Gastrocnemius medialis (tissue), 4 donors: ENCODE results near the gene NIPBL. TPM values are rescaled to one million over a fixed set of nuclear protein-coding genes. Genes with fewer than 3 reads are reported as not detected.

Source experiments
- ATAC-seq, 2 donors: fragments of 150-250 bp; one replicate each; pipeline ENCODE4 v1.9.1; 2016
- DNase-seq, 2 donors: peaks; one replicate each; pipeline ENCODE4 v3.0.0-alpha.2; 2019
- H3K27ac ChIP-seq, 4 donors: fragments of 200-600 bp; sonication (generic); 1 replicate in 1 of 4; 2 replicates in 3 of 4; pipeline ENCODE4 v1.5.1; 2016 to 2018; ENCODE audit warnings: mild to moderate bottlenecking in 2 of 4, moderate library complexity in 1 of 4
- H3K27me3 ChIP-seq, 3 donors: fragments of 200-600 bp; sonication (generic) in 2 of 3; 1 replicate in 1 of 3; 2 replicates in 2 of 3; pipeline versions ENCODE4 v1.5.1 to v1.6.0; 2016 to 2019; ENCODE audit warnings: mild to moderate bottlenecking in 1 of 3, moderate library complexity in 1 of 3
- H3K36me3 ChIP-seq, 2 donors: fragments of 200-600 bp; sonication (generic) in 1 of 2; one replicate each; pipeline ENCODE4 v1.5.1; 2017 to 2018
- H3K4me1 ChIP-seq, 2 donors: fragments of 200-600 bp; sonication (generic) in 1 of 2; one replicate each; pipeline ENCODE4 v1.5.1; 2016 to 2017; ENCODE audit warnings: mild to moderate bottlenecking in 2 of 2
- H3K4me3 ChIP-seq, 4 donors: fragments of 200-600 bp; sonication (generic) in 3 of 4; 1 replicate in 1 of 4; 2 replicates in 3 of 4; pipeline ENCODE4 v1.5.1; 2016 to 2019; ENCODE audit warnings: mild to moderate bottlenecking in 2 of 4
- H3K9me3 ChIP-seq, 3 donors: fragments of 200-600 bp; sonication (generic) in 2 of 3; 1 replicate in 1 of 3; 2 replicates in 2 of 3; pipeline ENCODE4 v1.5.1; 2016 to 2019
- POLR2A ChIP-seq, 2 donors: fragments of 450-650 bp; IDR thresholded peaks; one replicate each; pipeline ENCODE4 v1.6.1; 2017; ENCODE audit warnings: antibody characterized with exemption in 2 of 2, mild to moderate bottlenecking in 2 of 2, moderate library complexity in 2 of 2
- in situ Hi-C, 4 donors: fragments of 200-750 bp; cut with MboI; loops; one replicate each; pipeline versions ENCODE4 v1.15.0 to v1.8.0; 2017; ENCODE audit warnings: low sequenced_read_pairs in 4 of 4
- intact Hi-C: fragments of 100-400 bp; cut with DNase I; formaldehyde crosslinking; loops from one replicate; pipeline ENCODE4 v1.15.1; 2023; ENCODE audit warnings: low total_unique reads
- total RNA-seq, 4 donors: library from RNA; depleted of rRNA; stranded (reverse); fragments of >200 nt; gene quantifications; one replicate each; pipeline versions ENCODE4 v1.1.0 to v1.2.3, GENCODE V29; 2016
- TF ChIP-seq, protein P1 (sequence below), 5 experiments: fragments of 450-650 bp in 3 of 5; fragments of 200-600 bp in 2 of 5; sonication (generic) in 2 of 5; IDR thresholded peaks in 4 of 5; conservative IDR thresholded peaks in 1 of 5; 1 replicate in 4 of 5; 2 replicates in 1 of 5; pipeline ENCODE4 v1.5.1; 2016 to 2019; ENCODE audit warnings: antibody characterized with exemption in 5 of 5, mild to moderate bottlenecking in 3 of 5, moderate library complexity in 3 of 5

Gene NIPBL
- total RNA-seq, 4 donors from 2014 or later = 15.0 to 49.6 (median 32.7) TPM

- no peaks in the 10 kb centered on the region for H3K9me3 ChIP-seq
- peaks cover 0 to 48% of the 10 kb centered on the region in 2 donors for H3K36me3 ChIP-seq
- TF ChIP-seq, protein P1, sequence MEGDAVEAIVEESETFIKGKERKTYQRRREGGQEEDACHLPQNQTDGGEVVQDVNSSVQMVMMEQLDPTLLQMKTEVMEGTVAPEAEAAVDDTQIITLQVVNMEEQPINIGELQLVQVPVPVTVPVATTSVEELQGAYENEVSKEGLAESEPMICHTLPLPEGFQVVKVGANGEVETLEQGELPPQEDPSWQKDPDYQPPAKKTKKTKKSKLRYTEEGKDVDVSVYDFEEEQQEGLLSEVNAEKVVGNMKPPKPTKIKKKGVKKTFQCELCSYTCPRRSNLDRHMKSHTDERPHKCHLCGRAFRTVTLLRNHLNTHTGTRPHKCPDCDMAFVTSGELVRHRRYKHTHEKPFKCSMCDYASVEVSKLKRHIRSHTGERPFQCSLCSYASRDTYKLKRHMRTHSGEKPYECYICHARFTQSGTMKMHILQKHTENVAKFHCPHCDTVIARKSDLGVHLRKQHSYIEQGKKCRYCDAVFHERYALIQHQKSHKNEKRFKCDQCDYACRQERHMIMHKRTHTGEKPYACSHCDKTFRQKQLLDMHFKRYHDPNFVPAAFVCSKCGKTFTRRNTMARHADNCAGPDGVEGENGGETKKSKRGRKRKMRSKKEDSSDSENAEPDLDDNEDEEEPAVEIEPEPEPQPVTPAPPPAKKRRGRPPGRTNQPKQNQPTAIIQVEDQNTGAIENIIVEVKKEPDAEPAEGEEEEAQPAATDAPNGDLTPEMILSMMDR (IDR thresholded peaks at IDR 0.05 in 4 of 5, conservative IDR thresholded peaks at IDR 0.05 in 1 of 5) = no peak
- no peak for TF ChIP-seq POLR2A (IDR thresholded peaks at IDR 0.05)
- intact Hi-C loops = no loop called here
- H3K27ac ChIP-seq = no peak overlapping the region
- H3K27me3 ChIP-seq = no peaks in the 10 kb centered on the region
- no peak overlapping the region for H3K4me3 ChIP-seq
- no peak for DNase-seq
- H3K4me1 ChIP-seq = no peaks in the 10 kb centered on the region
- in situ Hi-C loops = no loop called here
- no peak for ATAC-seq
Observed at GRCh38 chr5:37112383-37112991, 235.9 kb downstream of the NIPBL start.
